ENCODE measurements around the gene RPS2.

Gene RPS2

DNA sequence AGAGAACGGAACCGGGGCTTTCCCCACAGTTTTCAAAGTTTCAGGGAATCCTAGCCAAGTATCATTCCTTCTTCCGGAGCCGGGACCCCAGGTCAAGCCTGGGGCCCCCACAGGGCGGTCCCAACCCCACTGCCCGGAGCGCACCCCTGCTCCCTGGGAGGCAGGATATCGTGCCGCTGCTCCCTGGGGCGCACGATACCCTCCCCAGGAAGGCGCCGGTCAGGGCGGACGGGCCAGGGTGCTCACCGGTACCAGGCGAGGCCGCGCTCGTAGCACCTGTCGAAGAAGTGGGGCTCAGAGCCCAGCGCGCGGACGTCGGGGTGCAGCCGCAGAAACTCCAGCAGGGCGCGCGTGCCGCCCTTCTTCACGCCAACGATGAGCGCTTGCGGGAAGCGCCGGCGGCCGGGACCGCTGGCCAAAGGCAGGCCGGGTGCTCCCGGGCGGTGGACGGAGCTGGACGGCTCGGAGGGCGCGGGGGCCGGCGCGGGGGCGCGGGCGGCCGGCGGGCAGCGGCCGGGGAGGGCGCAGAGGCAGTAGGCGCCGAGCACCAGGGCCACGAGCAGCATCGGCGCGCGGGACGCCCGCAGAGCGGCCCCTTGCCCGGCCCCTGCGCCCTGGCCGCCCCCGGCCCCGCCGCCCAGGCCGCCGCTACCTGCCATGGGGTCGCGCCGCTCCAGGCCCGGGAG, 46.8 kb downstream of the RPS2 start:
- no peak for DNase-seq

DNA sequence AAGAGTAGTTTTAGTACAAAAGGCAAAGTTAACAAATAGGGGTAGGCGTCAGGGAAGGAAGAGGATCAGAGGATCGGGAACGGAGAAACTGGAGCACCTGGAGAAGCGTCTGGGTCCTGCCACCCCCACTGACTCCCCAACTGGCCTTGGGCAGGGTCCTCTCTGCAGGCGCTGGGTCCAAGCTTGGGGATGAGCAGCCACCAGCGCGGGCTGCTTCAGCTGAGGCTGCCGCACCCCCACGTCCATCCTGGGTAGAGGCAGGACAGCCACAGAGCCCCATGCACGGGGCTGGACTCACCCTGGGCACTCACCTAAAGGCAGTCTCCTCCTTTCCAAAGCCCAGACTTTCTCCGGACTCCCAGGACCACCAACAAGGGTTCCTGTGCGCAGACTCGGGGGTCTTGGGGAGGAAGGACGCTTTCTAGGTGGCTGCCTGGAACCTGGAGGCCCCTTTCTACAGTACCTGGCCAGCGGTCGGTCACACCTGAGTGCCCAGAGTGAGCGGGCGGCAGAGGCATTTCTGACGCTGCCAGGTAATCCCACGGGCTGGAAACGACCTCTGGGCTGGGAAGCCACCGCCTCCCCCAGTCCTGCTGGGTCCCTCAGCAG, 47.5 kb downstream of the RPS2 start:
- no peak for DNase-seq

DNA sequence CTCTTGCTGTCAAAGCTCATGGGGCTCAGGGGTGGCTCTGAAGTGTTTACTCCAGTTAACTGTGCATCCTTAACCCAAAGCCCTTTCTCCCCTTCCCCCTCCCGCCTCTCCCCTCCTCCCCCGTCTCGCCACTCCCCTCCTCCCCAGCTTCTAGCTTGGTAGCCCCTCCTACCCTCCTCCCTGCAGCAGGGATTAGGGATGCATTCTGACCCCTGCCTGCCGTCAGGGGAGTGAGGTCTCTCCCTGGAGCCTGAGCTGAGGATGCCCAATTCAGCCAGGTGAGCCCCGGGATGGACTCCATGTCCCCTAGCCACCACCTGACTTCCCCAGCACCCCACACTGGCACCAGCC, 48.0 kb downstream of the RPS2 start:
- DNase-seq, result no peak

DNA sequence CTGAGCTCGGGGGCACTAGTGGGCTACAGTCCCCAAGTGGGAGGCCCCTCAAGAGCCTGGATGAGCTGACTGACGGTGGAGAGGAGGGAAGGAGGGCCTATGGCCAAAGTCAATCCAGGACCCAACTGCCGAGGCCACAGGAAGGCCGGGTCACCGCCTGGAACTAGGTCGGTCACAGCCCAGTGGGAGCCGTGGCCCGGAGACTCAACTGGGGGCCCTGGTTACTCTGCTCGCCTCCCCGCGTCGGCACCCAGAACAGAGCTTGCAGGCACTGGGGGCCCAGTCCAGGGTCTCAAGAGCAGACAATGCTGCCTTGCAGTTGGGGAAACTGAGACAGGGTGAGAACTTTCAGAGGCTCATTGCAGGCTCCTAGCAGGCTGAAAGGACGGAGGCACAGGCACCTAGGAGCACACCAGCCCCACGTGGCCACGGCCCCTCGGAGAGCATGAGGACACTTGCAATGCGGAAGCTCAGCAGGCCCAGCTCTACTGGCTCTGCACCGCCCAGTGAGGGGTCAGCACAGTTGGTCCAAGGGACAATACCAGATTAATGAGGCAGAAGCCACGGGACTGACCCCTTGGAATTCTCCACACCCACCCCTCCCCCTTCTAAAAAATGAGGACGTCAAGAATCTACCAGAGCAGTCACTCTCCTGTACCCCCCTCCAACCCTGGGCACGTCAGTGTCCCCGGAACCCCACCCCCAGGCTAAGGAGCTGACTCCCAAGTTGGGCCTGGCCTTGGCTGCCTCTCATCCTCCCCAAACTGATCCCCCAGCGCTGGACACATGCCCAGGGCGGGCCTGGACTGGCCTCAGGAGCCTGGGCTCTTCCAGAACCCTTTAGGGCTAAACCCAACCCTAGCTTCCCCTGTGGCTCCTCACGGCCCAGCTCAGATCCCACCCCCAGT, 48.6 kb downstream of the RPS2 start:
- DNase-seq, result no peak

DNA sequence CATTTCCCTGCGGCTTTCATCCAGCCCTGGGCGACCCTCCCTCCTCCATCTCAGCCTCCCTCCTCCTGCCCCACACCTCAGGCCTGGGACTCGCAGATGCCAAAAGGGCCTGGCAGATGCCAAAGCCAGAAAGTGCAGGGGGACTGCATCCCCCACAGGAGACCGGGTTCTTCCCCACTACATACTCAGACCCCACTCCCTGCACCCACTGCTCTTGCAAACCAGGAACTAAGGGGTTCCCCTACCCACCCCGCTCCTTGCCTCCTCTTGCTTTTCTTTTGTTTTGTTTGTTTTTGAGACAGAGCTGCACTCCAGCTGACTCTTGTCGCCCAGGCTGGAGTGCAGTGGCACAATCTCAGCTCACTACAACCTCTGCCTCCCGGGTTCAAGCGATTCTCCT, 49.6 kb downstream of the RPS2 start:
- no peak for DNase-seq

DNA sequence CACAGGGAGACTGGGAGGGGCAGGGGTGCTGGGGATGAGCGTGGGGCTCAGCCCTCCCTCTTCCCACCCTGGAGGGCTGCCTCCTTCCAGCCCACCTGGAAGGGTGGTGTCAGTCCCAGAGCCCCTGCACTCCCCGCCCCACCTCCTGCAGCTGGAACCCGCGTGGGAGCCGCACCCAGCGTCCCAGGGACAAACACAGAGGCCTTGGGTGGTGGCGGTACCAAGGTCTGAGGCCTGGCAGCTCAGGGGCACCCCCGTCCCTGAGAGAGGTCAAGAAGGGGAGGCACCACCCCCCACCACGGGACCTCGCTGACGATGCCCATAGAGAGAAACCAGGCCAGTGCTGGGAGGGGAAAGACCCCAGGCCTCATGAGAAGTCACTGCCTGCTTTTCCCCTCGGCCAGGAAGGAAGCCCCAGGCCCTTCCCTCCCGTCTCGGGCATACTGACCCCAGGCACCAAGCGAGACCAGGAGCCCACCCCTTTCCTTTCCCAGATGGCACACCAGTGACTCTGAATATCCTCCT, 50.5 kb downstream of the RPS2 start:
- DNase-seq, result no peak

DNA sequence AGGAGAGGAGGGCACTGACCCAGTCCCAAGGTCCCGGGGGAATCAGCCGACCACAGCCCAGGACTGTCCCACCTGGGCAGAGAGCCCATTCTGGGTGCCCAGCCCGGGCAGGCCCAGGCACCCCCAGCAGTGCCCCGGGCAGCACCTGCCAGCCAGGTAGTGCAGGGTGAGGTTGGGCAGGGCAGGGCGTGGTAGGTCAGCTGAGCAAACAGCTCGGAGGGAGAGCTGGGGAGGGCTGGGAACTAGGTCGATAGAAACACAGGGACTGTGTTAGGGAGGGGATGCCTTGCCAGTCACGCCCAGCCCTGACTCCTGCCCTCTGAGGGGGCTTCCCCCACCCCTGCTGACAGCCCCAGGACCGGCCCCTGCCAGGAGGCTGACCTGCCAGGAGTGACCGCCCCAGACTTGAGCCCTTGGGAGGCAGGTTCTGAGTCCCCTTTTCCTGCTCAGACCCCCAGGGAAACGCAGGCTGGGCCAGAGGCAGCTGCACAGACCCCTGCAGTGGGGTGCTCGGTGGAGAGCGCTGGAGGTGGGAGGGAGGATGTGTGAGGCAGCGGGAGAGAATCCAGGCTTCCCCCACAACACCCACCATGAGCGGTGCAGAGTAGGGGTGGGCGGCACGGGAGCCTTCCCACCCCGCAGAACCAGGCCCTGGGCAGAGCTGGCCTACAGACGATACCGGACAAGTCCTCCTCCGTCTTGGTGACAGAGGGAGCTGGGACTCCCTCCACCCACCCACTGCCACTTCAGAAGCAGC, 51.1 kb downstream of the RPS2 start:
- DNase-seq, result no peak

DNA sequence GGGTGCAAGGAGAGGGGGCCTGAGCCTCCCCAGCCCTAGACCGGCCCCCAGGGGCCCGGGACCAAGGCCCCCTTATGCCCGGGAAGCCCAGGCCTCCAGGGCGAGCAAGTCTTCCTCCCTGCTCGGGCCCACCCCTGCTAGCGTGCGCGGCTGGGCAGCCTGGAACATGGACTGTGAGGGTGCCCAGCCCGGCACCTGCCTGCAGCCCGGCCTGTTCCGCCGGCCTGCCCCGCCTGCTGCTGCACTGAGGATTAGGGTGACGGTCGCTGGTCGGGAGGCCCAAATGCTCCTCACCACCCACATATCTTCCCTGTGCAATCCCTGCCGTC, 52.4 kb downstream of the RPS2 start:
- DNase-seq, result no peak

All from CD4-positive, alpha-beta T cell treated with Interferon gamma for 1 hour (primary cell).